Measurements from ENCODE around the gene SOHLH2. TPM values are rescaled to one million over a fixed set of nuclear protein-coding genes. Genes with fewer than 3 reads are reported as not detected.

SOHLH2 gene
- total RNA-seq, 2 experiments from 2014 or later = not detected

- H3K4me1 ChIP-seq (ENCODE audit: insufficient read depth, low read length, poor library complexity, severe bottlenecking) = no peaks in the 10 kb centered on the region
- H3K79me2 ChIP-seq (ENCODE audit: insufficient read depth, low read depth, low read length) = no peaks in the 10 kb centered on the region
- no peak overlapping the region for H3K4me2 ChIP-seq (ENCODE audit: low read length)
- no TSS peak for BruUV-seq (replicated peaks)
- ChIA-PET CTCF (ENCODE audit: unreplicated experiment) (no interaction called here), POLR2A (no interaction called here)
- no peak overlapping the region for H3K27ac ChIP-seq (ENCODE audit: low read depth, low read length, poor library complexity, severe bottlenecking)
- no peaks in the 10 kb centered on the region for H4K20me1 ChIP-seq (ENCODE audit: insufficient read depth, low read length)
- H3K4me3 ChIP-seq (ENCODE audit: low read depth, low read length, poor library complexity, severe bottlenecking) = no peak overlapping the region
- H2AFZ ChIP-seq (ENCODE audit: low read length) = no peak overlapping the region
- no peaks in the 10 kb centered on the region for H3K36me3 ChIP-seq (ENCODE audit: insufficient read depth, low read length)
- H3K9me2 ChIP-seq (ENCODE audit: insufficient read depth, low read length) = no peaks in the 10 kb centered on the region
- intact Hi-C loops (cut with micrococcal nuclease; ENCODE audit: unreplicated experiment) = no loop called here
- TF ChIP-seq EZH2phosphoT487 (IDR thresholded peaks at IDR 0.05; ENCODE audit: borderline replicate concordance, low read depth, low read length) = no peak
- no peak for TF ChIP-seq CTCF (conservative IDR thresholded peaks at IDR 0.05; ENCODE audit: low read length)
- H3K9me3 ChIP-seq (ENCODE audit: low read length) = no peaks in the 10 kb centered on the region
- no peak for DNase-seq (ENCODE audit: low spot score)
These were observed 30.6 kb upstream of the SOHLH2 start for GRCh38 chr13:36244990-36245389.

GRCh38 chr13:36244073-36244472 lies 29.7 kb upstream of the SOHLH2 start:
- Histone ChIP-seq H3K79me2 (ENCODE audit: insufficient read depth, low read depth, low read length) (no peaks in the 10 kb centered on the region), H3K9me3 (ENCODE audit: low read length) (no peaks in the 10 kb centered on the region)
- intact Hi-C loops (cut with micrococcal nuclease; ENCODE audit: unreplicated experiment) = no loop called here

GRCh38 chr13:36242761-36243160 lies 28.4 kb upstream of the SOHLH2 start:
- BruUV-seq (replicated peaks) = no TSS peak
- H3K4me3 ChIP-seq (ENCODE audit: low read depth, low read length, poor library complexity, severe bottlenecking) = no peak overlapping the region
- no peak for TF ChIP-seq CTCF (conservative IDR thresholded peaks at IDR 0.05; ENCODE audit: low read length)
- TF ChIP-seq EZH2phosphoT487 (IDR thresholded peaks at IDR 0.05; ENCODE audit: borderline replicate concordance, low read depth, low read length) = no peak

More at GRCh38 chr13:36244073-36244472, 29.7 kb upstream of the SOHLH2 start:
- DNase-seq (ENCODE audit: low spot score) = no peak
- no peaks in the 10 kb centered on the region for H4K20me1 ChIP-seq (ENCODE audit: insufficient read depth, low read length)
- H3K4me3 ChIP-seq (ENCODE audit: low read depth, low read length, poor library complexity, severe bottlenecking) = no peak overlapping the region
- BruUV-seq (replicated peaks) = no TSS peak
- no peak overlapping the region for H2AFZ ChIP-seq (ENCODE audit: low read length)
- H3K27ac ChIP-seq (ENCODE audit: low read depth, low read length, poor library complexity, severe bottlenecking) = no peak overlapping the region
- H3K36me3 ChIP-seq (ENCODE audit: insufficient read depth, low read length) = no peaks in the 10 kb centered on the region
- ChIA-PET CTCF (ENCODE audit: unreplicated experiment) (no interaction called here), POLR2A (no interaction called here)
- H3K9me2 ChIP-seq (ENCODE audit: insufficient read depth, low read length) = no peaks in the 10 kb centered on the region
- TF ChIP-seq EZH2phosphoT487 (IDR thresholded peaks at IDR 0.05; ENCODE audit: borderline replicate concordance, low read depth, low read length) (no peak), CTCF (conservative IDR thresholded peaks at IDR 0.05; ENCODE audit: low read length) (no peak)
- H3K4me2 ChIP-seq (ENCODE audit: low read length) = no peak overlapping the region
- H3K4me1 ChIP-seq (ENCODE audit: insufficient read depth, low read length, poor library complexity, severe bottlenecking) = no peaks in the 10 kb centered on the region

More at GRCh38 chr13:36242761-36243160, 28.4 kb upstream of the SOHLH2 start:
- Histone ChIP-seq H3K27ac (ENCODE audit: low read depth, low read length, poor library complexity, severe bottlenecking) (no peak overlapping the region), H4K20me1 (ENCODE audit: insufficient read depth, low read length) (no peaks in the 10 kb centered on the region), H3K4me1 (ENCODE audit: insufficient read depth, low read length, poor library complexity, severe bottlenecking) (no peaks in the 10 kb centered on the region), H3K9me3 (ENCODE audit: low read length) (no peaks in the 10 kb centered on the region), H2AFZ (ENCODE audit: low read length) (no peak overlapping the region), H3K9me2 (ENCODE audit: insufficient read depth, low read length) (no peaks in the 10 kb centered on the region), H3K4me2 (ENCODE audit: low read length) (no peak overlapping the region), H3K36me3 (ENCODE audit: insufficient read depth, low read length) (no peaks in the 10 kb centered on the region), H3K79me2 (ENCODE audit: insufficient read depth, low read depth, low read length) (no peaks in the 10 kb centered on the region)
- intact Hi-C loops (cut with micrococcal nuclease; ENCODE audit: unreplicated experiment) = no loop called here
- ChIA-PET POLR2A (no interaction called here), CTCF (ENCODE audit: unreplicated experiment) (no interaction called here)
- no peak for DNase-seq (ENCODE audit: low spot score)
